HG02973 (cell line): ENCODE data around the gene HNRNPA0.
"Not testable (repeated sequence)": the region's sequence is repeated elsewhere in the genome, so short reads cannot be mapped to it uniquely, and the experiment has no call there.

Source experiments
- ATAC-seq: cut with Tn5 transposase; IDR thresholded peaks from one replicate; pipeline ENCODE4 v1.9.1; 2021; ENCODE audit warnings: moderate library complexity; ENCODE audit not compliant: unreplicated experiment

Gene HNRNPA0

DNA sequence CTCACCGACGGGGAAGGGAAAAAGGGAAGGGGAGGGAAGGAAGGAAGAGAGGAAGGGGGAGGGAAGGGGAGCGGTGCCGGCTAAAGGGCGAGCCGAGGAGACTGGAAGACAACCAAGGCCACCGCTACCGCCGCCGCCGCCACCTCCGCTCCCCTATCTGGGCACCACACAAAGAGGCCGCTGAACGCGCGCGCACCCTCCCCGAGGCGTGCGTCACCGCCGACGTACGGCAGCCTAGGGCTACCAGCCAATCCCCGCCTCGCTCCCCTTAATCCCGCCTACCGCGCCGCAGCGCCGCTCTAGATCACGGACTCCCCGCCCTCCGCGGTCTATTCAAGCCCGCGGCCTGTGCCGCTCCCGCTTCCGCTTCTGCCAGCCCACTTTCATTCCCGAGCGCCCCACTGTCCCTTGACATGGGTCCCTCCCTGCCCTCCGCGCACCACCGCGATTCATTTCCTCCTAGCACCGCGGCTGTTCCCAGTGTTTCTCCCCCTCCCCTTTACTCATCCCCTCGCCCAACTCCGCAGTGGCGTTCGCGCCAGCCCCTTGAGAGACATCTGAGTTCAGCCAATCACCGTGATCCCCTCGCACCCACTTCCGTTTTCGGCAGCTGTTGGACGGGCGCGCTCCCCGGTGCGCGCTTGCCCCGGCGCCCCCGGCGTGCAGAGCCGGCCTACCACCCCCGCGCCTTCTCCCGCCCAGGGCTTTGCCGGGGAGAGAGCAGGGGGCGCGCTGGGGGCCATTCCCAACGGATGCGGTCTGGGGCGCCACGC lies at the start of gene HNRNPA0:
Gene HNRNPA0 (minus strand): TSS at position 176 of the 773 bp plus-strand sequence. CDS start 297 bp downstream, outside the sequence.
- peak; percentile 73 for ATAC-seq

DNA sequence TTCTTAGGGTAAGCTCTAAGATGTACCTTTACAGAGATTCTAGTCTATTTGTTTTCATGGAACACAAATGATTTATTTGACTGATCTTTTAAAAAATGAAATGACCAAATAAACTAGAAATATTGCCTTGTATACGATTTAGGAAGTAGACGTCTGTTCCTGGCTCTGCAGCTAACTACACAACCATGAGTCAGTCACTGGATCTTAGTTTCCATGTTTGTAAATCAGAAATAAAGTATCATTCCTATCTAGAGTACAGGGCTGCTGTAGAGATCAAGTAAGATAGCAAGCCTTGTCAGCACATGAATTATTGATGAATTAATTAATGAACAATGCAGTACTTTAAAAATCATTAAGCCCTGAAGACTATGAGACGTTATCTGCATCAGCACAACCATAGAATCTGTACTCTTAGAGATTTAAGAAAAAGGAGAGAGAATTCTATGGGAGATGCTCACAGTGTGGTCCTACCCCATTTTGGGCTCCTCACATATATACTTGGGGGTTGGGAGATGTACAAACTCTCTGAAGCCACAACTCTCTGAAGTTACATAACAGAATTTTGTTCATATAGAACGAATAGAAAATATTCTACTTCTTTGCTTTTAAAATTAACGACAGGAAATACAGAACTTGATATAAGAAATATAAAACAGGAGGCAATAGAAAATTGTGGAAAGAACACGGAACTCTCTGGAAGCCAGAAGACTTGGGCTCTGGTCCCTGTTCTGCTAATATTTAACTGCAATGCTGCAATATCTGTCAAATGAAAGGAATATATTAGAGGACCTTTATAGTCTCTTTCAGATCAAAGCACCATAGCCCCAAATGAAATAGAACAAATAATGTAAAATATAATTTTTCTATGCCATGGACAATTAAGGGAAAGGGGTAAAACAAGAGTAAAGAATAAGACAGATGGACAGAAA lies 48.4 kb upstream of the HNRNPA0 start:
- no peak for ATAC-seq

DNA sequence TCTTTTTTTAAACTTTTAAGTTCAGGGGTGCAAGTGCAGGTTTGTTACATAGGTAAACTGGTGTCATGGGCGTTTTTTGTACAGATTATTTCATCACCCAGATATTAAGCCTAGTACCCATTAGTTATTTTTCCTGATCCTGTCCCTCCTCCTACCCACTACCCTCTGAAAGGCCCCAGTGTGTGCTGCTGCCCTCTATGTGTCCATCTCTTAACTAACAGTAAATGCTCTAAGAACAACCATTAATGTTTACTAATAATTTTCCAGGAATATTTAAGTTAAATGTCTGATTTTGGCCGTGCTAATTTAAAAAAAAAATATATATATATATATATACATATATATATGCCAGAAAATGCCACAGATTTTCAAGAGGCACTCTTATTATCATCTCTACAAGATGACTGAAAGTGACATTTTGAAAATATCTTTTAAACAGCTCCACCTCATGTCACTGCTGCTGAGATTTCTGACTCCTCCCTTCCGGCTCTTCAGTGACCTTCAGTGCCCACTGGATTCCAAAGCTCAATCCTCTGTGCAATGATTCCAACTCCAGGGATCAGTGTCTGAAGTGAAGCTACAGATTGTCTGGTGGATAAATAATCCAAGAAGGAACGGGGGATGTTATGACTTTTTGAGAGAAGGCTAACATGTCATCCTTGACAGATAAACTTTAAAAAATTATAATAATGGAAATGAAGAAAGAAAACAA lies 46.7 kb upstream of the HNRNPA0 start:
- no peak for ATAC-seq

DNA sequence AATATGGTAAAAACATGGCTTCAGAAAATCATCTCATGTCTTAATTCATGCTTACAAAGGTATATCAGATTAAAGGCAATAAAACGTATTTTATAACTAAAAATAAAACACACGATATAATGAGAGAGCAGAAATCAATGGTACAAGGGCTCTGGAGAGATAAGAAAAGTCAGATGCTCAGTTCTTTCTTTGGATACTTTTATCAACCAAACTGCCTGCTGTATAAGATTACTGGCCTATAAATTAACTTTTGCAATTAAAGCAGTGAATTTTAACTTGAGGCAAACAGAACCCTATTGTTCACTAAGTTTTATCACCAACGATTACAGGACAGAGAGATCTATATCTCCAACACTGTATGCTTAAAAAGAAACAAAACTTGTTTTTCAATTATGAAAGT lies 42.1 kb upstream of the HNRNPA0 start:
- ATAC-seq: no peak

DNA sequence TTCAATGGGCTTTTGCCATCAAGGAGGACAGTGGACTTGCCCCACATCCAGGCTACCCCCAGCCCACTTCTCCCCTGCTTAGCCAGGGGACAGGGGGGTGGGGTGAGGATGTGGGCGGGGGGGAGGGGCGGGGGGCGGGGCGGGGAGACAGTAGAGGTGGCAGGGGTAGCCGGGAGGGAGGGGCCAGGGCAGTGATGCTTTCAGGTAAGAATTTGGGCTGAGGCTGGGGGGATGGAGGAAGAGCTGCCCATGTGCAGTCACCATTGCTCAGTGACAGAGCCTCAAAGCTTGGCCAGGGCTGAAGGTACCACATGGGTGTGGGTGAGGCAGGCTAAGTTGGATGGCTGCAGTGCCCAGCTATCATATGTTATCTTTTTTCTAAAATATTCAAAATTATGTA lies 40.7 kb upstream of the HNRNPA0 start:
- ATAC-seq: no peak

DNA sequence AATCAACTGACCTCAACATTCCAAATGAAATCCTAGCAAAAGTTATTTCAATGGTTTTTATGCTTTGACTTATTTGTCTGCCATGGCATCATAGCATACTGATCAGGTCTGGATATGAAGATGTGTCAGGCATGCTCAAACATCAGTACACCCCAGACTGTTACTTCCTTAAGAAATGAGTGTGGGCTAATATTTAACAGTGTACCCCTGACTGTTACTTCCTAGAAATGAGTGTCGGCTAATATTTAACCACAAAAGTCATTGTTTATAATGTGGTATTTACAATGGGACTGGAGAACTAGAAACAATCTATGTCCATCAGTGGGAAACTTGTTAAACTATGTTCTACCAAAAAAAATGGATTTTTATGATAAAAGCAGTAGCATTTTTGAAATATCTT lies 38.1 kb upstream of the HNRNPA0 start:
- no peak for ATAC-seq

DNA sequence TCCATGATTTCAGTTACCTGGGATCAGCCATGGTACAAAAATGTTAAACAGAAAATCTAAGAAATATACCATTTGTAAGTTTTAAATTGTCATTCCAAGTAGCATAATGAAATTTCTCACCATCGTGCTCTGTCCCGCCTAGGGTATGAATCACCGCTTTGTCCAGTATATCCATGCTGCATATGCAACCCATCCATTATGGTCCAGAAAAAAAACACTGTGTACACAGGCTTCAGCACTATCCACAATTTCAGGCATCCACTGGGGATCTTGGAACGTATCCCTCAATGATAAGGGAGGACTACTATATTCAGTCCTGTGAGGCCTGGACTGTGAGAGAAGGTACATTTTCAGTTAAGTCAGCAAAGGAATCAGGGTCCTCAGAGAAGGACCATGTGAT lies 37.6 kb upstream of the HNRNPA0 start:
- no peak for ATAC-seq

DNA sequence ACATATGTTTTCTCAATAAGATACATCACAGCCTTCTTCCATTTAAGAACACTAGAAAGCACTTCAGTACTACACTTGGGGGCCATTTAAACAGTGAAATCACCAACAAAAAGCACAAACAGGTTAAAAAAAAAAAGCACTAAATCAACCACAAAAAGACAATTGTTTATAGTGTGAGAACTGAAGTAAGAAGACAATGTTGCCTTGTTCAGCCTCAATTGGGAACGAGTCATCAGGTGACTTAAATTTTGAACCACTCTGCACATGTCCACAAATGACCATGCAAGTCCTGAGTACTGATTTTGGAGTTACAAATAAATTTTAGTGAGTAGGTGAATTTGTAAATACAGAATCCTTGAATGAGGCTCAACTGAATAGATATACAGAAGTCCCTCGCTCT lies 37.2 kb upstream of the HNRNPA0 start:
- ATAC-seq: no peak

DNA sequence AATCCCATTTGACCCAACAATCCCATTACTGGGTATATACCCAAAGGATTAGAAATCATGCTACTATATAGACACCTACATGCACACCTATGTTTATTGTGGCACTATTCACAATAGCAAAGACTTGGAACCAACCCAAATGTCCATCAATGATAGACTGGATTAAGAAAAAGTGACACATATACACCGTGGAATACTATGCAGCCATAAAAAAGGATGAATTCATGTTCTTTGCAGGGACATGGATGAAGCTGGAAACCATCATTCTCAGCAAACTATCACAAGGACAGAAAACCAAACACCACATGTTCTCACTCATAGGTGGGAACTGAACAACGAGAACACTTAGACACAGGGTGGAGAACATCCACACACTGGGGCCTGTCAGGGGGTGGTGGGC lies 34.4 kb upstream of the HNRNPA0 start:
- not testable (repeated sequence) for ATAC-seq

DNA sequence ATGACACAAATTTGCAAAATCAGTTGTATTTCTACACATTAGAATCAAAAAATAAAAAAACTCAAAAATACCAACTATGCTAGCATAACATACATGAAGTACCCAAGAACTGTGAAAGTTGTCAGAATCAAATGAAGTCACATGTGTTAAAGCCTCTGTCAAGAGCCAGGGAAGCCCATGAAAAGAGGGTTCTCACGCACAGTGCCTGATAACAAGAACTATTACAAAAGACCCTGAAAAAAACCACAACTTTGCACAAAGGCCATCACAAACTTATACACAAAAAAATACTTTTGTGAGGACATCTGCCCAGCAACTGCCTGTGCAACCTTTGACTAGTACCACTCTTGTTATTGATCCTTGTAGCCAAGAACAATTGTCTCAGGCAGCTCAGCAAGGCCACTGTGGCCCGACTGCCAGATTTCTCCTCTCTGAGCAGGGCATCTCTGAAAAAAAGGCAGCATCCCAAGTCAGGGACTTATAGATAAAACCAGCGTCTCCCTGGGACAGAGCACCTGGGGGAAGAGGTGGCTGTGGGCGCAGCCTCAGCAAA lies 28.9 kb upstream of the HNRNPA0 start:
- ATAC-seq: no peak

DNA sequence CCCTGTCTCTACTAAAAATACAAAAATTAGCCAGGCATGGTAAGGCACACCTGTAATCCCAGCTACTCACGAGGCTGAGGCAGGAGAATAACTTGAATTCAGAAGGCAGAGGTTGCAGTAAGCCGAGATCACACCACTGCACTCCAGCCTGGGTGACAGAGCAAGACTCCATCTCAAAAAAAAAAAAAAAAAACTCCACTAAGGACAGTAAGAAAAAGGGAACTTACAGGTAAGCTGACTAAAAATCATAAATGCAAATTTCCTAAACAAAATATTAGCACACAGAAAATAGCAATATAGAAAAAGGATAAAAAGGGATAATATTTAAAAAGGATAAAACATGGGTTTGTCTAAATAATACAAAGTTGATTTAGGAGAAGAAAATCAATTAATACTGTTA lies 27.9 kb upstream of the HNRNPA0 start:
- ATAC-seq: no peak

DNA sequence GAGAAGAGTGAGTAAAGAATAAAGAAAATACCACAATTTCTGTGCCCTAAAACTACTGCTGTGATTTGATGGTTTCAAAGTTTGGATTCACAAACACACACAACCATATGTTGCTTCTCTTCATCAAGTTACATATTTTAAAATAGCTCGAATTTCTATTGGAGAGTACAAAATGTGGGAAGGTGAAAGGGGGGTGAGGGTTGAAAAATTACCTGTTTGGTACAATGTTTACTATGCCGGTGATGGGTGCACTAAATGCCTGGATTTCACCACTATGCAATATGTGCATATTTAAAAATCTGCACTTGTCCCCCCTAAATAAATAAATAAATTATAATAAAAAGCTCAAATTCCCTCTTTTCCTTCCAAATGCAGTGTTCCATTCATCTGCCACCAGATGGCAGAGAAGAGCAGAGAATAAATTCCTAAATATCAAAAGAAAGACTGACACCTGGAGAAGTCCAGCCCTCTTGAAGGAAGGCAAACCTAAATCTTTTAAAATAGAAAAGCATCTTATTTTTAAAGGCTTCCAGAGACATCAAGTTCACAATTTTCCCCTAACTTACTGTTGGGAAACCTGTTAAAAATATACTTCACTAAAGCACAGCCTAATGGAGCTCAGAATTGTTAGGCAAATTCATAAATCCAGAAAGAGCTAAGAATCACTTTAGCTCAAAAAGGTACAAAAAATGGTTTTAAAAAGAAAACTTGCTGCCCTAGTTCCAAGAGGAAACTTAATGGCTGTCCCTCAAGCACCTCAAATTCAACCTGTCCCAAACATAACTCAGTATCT lies 24.8 kb upstream of the HNRNPA0 start:
- ATAC-seq: no peak

DNA sequence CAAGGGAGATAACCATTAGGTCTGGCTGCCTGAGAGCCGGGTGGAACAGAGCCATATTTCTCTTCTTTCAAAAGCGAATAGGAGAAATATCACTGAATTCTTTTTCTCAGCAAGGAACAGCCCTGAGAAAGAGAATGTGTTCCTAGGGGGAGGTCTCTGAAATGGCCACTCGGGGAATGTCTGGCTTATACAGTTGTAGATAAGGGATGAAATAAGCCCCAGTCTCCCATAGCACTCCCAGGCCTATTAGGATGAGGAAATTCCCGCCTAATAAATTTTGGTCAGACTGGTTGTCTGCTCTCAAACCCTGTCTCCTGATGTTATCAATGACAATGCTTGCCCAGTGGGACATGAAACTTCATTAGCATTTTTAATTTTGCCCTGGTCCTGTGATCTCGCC lies 13.8 kb upstream of the HNRNPA0 start:
- ATAC-seq: not testable (repeated sequence)

DNA sequence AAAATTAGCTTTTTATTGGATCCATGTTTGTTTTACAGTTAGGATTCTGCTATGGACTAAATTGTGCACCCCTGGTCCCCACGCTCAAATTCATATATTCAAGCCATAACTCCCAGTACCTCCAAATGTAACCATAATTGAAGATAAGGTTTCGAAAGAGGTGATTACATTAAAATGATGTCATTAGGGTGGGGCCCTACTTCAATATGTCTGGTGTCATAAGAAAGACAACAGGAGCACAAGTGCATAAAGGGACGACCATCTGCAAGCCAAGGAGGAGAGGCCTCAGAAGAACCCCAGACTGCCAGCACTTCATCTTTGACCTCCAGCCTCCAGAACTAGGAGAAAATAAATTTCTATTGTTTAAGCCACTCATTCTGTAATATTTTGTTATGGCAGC lies 7.4 kb upstream of the HNRNPA0 start:
- no peak for ATAC-seq

DNA sequence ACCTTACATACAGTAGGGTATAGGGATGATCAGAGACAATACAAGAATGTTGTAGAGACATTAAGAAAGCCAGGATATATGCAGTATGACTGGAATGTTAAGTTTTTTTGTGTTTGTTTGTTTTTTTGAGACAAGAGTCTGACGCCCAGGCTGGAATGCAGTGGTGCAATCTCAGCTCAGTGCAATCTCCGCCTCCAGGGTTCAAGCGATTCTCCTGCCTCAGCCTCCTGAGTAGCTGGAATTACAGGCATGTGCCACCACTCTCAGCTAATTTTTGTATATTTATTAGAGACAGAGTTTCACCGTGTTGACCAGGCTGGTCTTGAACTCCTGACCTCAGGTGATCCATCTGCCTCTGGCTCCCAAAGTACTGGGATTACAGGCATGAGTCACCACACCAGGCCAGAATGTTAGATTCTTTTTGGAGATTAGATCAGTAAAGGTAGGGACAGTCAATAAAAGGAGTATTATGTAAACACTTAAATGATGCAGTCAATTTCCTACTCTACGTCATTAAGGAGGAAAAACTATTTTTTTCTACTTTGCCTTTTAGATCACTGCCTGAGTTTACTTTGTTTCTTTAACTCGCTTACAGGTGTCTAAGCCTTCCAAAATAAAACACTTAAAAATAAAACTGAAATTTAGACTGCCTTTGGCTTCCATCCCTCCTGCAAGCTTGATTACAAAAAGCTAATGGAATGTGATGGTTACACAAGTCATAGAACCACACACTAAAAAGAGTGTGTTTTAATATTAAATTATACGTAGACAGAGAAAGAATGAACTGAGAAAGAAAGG lies 6.8 kb upstream of the HNRNPA0 start:
- no peak for ATAC-seq

DNA sequence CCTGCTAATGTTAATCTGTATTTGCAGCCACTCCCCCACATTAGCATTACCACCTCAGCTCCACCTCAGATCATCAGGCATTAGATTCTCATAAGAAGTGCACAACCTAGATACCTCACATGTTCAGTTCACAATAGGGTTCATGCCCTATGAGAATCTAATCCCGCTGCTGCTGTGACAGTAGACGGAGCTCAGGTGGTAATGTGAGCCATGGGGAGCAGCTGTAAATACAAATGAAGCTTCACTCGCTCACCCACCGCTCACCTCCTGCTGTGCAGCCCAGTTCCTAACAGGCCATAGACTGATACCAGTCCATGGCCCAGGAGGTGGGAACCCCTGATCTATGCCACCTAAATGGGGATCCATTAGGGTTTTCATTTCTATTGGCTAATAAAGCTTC lies 6.1 kb upstream of the HNRNPA0 start:
- no peak for ATAC-seq

DNA sequence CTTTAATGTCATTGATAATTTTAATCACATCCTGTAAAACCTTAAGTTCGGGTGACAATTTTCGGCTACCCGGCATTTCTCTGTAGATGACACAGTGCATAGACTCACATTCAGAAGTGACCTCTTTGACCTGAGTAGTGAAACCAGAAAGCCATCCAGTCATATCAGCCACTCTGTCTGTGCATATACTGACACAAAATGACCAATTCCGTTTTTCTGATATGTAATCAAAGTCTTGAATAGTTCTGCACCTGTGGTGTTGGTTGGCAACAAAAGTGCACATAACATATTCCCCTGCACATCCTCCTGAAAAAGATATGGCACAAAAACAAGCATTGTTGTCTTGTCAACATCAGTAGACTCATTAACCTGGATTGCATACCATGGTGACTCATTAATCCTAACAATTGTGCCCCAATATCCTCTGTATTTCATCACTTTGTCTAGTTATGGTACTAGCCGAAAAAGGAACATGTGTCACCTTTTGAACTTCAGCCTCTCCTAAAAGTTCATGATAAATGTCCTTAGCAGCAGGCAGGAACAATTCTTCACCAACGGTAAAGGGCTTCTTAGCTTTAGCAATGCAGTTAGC lies 4.6 kb upstream of the HNRNPA0 start:
- peak; percentile 40 for ATAC-seq

DNA sequence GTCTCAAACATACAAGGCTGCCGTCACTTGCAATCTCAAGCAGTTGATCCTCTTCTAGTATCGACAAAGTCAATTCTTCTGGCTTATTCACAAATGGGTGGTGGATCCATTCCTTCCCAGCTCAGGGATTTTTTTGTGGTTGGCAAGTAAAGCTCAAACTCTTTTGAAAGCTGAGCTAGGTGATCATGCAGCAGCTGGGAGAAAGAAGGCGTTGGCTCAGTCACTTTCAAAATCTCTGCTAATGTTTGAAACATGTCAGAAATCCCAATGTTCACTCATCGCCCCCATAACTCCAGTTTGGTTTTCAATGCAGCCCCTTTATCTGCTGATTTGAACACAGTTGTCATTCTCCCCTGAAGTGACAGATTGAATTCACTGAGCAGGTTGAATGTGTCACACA lies 4.0 kb upstream of the HNRNPA0 start:
- ATAC-seq: no peak

DNA sequence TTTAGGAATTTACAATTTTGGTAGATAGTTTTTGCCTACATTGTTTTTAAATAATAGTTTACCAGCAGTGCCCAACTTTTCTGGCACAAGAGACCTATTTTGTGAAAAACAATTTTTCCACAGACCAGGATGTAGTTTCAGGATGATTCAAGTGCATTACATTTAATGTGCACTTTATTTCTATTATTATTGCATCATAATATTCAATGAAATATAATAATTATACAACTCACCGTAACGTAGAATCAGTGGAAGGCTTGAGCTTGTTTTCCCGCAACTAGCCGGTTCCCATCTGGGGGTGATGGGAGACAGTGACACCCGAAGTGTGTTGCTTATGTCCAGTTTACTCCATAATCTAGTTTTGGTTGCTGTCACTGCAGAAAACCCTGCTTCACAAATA lies 3.5 kb upstream of the HNRNPA0 start:
- no peak for ATAC-seq
